ENCODE measurements around the gene MYL5. TPM values are rescaled to one million over a fixed set of nuclear protein-coding genes. Genes with fewer than 3 reads are reported as not detected.

MYL5 gene
- total RNA-seq, 1 experiment from 2014 or later, result 17.1 TPM

- CTCF ChIA-PET, result no interaction called here
- H3K4me1 ChIP-seq, result no peaks in the 10 kb centered on the region
- peaks cover 33% of the 10 kb centered on the region for H3K36me3 Mint-ChIP-seq (ENCODE audit: insufficient read depth, unreplicated experiment)
Measured at GRCh38 chr4:726838-727237, 52.5 kb downstream of the MYL5 start.

GRCh38 chr4:727576-727975, 53.2 kb downstream of the MYL5 start:
- Histone ChIP-seq H3K9me3 (no peaks in the 10 kb centered on the region), H3K4me3 (ENCODE audit: low read depth, low read length) (no peak overlapping the region), H3K36me3 (ENCODE audit: control insufficient read depth, insufficient read depth, low read length) (peaks cover 2% of the 10 kb centered on the region; the same call in 1 of the 2 replicates), H3K4me1 (no peaks in the 10 kb centered on the region), H3K27me3 (replicated peaks; ENCODE audit: control insufficient read depth, insufficient read depth, low read length) (no peaks in the 10 kb centered on the region)
- Mint-ChIP-seq H3K4me1 (ENCODE audit: low read depth, unreplicated experiment) (peaks cover 9% of the 10 kb centered on the region), H3K9me3 (ENCODE audit: unreplicated experiment) (no peaks in the 10 kb centered on the region), H3K27me3 (ENCODE audit: insufficient read depth, unreplicated experiment) (no peaks in the 10 kb centered on the region), H3K4me3 (ENCODE audit: unreplicated experiment) (no peak overlapping the region), H3K27ac (ENCODE audit: unreplicated experiment) (no peak overlapping the region), H3K36me3 (ENCODE audit: insufficient read depth, unreplicated experiment) (peaks cover 32% of the 10 kb centered on the region)
- DNase-seq, result no peak
- intact Hi-C loops (cut with micrococcal nuclease; ENCODE audit: unreplicated experiment), result no loop called here
- no TSS peak for BruUV-seq (replicated peaks)
- TF ChIP-seq CTCF (IDR thresholded peaks at IDR 0.05; ENCODE audit: insufficient read depth in 1 of 2, low read depth in 1 of 2, low read length in 1 of 2, severe bottlenecking in 1 of 2, unreplicated experiment in 1 of 2), result no peak
- CTCF ChIA-PET, result no interaction called here
- POLR2A ChIA-PET, result no interaction called here

More at GRCh38 chr4:726838-727237, 52.5 kb downstream of the MYL5 start:
- Histone ChIP-seq H3K36me3 (ENCODE audit: control insufficient read depth, insufficient read depth, low read length) (peaks cover 2% of the 10 kb centered on the region; the same call in 1 of the 2 replicates), H3K9me3 (no peaks in the 10 kb centered on the region), H3K27me3 (replicated peaks; ENCODE audit: control insufficient read depth, insufficient read depth, low read length) (no peaks in the 10 kb centered on the region), H3K4me3 (ENCODE audit: low read depth, low read length) (no peak overlapping the region)
- Mint-ChIP-seq H3K4me3 (ENCODE audit: unreplicated experiment) (no peak overlapping the region), H3K9me3 (ENCODE audit: unreplicated experiment) (no peaks in the 10 kb centered on the region), H3K27me3 (ENCODE audit: insufficient read depth, unreplicated experiment) (no peaks in the 10 kb centered on the region), H3K4me1 (ENCODE audit: low read depth, unreplicated experiment) (peaks cover 9% of the 10 kb centered on the region), H3K27ac (ENCODE audit: unreplicated experiment) (no peak overlapping the region)
- no peak for TF ChIP-seq CTCF (IDR thresholded peaks at IDR 0.05; ENCODE audit: insufficient read depth in 1 of 2, low read depth in 1 of 2, low read length in 1 of 2, severe bottlenecking in 1 of 2, unreplicated experiment in 1 of 2)
- intact Hi-C loops (cut with micrococcal nuclease; ENCODE audit: unreplicated experiment), result no loop called here
- no TSS peak for BruUV-seq (replicated peaks)
- POLR2A ChIA-PET, result no interaction called here
- no peak for DNase-seq

GRCh38 chr4:729336-730315, 55.3 kb downstream of the MYL5 start:
- no TSS peak for BruUV-seq (replicated peaks)
- H3K27me3 Mint-ChIP-seq (ENCODE audit: insufficient read depth, unreplicated experiment), result no peaks in the 10 kb centered on the region
- no peak overlapping the region for H3K4me3 Mint-ChIP-seq (ENCODE audit: unreplicated experiment)
- DNase-seq, result no peak
- Histone ChIP-seq H3K36me3 (ENCODE audit: control insufficient read depth, insufficient read depth, low read length) (peaks cover 2% of the 10 kb centered on the region; the same call in 1 of the 2 replicates), H3K9me3 (no peaks in the 10 kb centered on the region), H3K27me3 (replicated peaks; ENCODE audit: control insufficient read depth, insufficient read depth, low read length) (no peaks in the 10 kb centered on the region), H3K4me3 (ENCODE audit: low read depth, low read length) (no peak overlapping the region), H3K4me1 (no peaks in the 10 kb centered on the region)
- ChIA-PET CTCF (no interaction called here), POLR2A (no interaction called here)
- H3K27ac Mint-ChIP-seq (ENCODE audit: unreplicated experiment), result no peak overlapping the region
- TF ChIP-seq CTCF (IDR thresholded peaks at IDR 0.05; ENCODE audit: insufficient read depth in 1 of 2, low read depth in 1 of 2, low read length in 1 of 2, severe bottlenecking in 1 of 2, unreplicated experiment in 1 of 2), result no peak
- H3K9me3 Mint-ChIP-seq (ENCODE audit: unreplicated experiment), result no peaks in the 10 kb centered on the region
- H3K4me1 Mint-ChIP-seq (ENCODE audit: low read depth, unreplicated experiment), result peaks cover 9% of the 10 kb centered on the region
- intact Hi-C loops (cut with micrococcal nuclease; ENCODE audit: unreplicated experiment), result no loop called here
- H3K36me3 Mint-ChIP-seq (ENCODE audit: insufficient read depth, unreplicated experiment), result peaks cover 41% of the 10 kb centered on the region

Measured in Caco-2 (cell line).